HG03039 (cell line): ENCODE data around the gene ROR1.

Experiments used
- ATAC-seq: cut with Tn5 transposase; IDR thresholded peaks from one replicate; pipeline ENCODE4 v1.9.1; 2021; ENCODE audit warnings: mild to moderate bottlenecking, moderate library complexity; ENCODE audit not compliant: unreplicated experiment

ROR1 gene

DNA sequence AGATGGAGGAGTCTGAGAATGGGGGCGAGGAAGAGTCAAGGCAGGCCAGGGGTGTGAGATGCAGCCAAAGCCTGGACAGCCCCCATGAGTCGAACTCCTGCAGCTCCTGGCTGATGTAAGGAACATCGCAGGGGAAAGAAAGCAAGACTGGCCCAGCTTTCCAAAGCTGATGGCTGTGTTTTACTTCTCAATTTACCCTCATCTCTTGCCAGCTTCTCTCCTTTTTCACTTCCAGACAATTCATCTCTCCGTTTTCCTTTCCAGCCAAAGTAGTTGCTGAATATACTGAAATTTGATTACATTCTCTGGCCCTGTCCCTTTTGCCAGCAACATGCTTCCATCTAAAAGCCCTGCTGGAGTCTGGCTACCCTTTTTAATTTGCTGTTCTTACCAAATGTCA lies 389.6 kb downstream of the ROR1 start:
- no peak for ATAC-seq

DNA sequence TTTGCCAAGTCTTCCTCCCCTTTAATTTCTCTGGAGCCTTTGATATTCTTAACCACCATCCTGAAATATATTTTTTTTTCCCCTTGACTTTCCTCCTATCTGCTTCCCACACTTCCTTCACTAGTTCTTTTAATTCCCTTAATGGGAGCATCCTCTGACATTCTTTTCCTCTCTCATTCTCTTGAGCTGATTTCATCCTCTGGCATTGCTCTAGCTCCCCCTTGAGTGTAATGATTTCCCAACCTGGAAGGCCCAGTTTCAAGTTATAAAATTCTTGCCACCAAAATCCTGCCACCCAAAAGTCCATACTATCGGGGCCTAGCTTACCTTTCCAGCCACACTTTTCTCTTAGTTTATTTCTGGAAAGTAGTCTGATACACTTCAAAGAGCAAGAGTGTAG lies 390.2 kb downstream of the ROR1 start:
- ATAC-seq = no peak

DNA sequence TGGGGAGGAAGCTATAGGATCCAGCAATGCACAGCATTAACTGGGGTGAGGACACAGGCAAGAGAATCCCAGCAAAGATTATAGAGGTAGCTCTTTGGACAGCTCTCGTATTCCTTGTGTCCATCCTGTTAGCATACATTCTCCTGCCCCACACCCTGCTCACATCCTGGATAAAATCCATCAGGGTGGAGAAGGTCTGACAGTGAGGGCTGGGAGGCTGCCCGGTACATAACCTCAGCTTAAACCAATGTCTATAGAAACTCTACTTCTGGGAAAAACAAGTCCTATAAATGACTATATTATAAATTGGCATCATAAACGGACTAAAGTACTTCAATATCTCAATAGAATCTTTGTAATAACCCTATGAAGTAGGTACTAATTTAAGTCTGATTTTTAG lies 392.8 kb downstream of the ROR1 start:
- no peak for ATAC-seq

- no peak for ATAC-seq
Observed at GRCh38 chr1:64167176-64167575, 393.4 kb downstream of the ROR1 start.

GRCh38 chr1:64171246-64171645 lies 397.4 kb downstream of the ROR1 start:
- ATAC-seq = no peak

- peak; percentile 60 for ATAC-seq
Observed at GRCh38 chr1:64171797-64172281, 398.0 kb downstream of the ROR1 start.

DNA sequence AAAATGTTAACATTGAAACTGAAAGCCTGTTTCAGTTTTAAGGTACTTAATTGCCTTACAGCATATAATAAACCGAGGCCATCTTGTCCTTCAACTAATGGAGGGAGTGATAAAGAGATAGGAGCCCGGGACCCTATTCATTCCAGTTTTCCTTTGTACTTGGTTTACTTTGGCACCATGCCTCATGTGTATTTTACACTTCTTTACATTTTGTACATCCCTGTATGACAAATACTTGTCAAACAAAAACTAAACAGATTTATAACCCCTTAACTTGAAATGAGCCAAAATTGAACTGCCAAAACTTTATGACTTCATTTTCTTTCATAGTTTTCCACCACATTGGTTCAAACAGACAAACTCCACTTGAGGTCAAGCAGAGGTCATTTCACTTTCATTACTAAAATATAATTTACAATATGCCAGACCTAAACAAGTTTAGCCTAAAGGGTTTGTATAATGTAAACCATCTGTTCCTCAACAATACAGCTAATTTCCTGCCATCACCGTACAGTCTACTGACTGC lies 398.7 kb downstream of the ROR1 start:
- ATAC-seq = no peak

- ATAC-seq = no peak
Observed at GRCh38 chr1:64173336-64173940, 399.6 kb downstream of the ROR1 start.

GRCh38 chr1:64175639-64176038 lies 401.8 kb downstream of the ROR1 start:
- ATAC-seq = no peak

DNA sequence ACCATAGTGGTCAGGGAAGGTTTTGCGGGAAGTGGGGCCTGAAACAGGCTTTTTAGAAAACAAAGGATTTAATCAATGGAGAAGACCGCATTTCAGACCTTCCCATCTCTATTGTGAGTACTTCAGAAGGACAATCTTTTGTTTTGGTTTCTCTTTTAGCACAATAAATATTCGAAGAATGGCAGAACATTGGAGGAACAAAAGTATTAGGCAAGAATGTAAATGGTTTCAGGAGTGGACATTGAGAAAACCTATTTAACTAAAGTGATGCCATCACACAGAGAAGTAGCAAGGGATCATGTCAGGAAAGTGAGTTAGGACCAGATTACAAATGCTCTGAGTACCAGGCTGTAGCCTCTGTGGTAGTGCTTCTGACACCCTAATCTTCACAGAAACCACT lies 402.8 kb downstream of the ROR1 start:
- ATAC-seq = no peak

DNA sequence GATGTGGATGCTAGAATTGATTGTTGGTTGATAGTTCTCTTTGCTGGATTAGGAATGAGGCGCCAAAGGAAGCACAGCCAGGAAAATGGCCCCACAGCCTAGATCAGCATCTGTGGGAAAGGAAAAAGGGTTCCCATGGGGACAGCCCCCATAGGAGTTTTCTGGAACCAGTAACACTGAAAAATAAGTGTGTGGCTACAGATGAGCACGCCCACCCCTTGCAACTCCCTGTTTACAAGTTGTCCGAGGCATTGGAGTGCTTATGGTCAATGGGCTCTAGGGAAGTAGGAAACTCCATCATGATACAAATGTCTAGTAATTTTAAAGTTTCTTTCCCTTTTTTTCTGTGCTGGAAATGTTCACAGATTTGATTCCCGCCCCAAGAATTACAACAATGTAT lies 405.8 kb downstream of the ROR1 start:
- no peak for ATAC-seq

DNA sequence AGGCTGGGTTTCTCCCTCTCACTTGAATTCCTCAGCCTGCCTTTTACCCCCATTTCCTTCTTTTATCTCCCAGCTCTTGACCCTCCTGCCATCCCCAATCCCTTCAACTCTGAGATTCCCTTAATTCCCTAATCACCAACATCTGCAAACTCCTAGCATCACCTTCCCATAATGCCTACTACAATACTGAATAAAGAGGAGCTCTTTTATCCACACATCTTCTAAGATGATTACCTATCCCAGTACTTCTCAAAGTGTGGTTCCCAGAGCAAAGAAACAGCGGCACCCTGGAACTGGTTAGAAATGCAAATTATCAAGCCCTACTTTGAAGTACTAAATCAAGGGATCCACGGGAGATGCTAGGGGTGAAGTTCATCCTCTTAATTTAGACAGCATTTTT lies 408.4 kb downstream of the ROR1 start:
- no peak for ATAC-seq

GRCh38 chr1:64183395-64184002 lies 409.7 kb downstream of the ROR1 start:
- ATAC-seq = no peak

DNA sequence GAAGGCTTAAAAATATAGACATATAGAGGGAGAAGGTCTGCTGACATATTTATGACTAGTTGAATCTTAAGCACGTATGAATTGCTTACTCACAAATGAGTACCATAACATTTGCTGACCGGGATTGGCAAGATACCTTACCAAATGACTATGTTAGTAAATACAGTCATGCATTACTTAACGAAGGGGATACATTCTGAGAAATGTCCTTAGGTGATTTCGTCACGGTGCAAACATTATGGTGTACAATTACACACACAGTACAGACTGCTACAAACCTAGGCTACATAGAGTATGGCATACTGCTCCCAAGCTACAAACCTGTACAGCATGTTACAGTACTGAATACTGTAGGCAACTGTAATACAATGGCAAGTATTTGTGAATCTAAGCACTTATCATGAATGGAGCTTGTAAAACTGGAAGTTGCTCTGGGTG lies 410.2 kb downstream of the ROR1 start:
- no peak for ATAC-seq

GRCh38 chr1:64186138-64186897 lies 412.5 kb downstream of the ROR1 start:
- no peak for ATAC-seq

DNA sequence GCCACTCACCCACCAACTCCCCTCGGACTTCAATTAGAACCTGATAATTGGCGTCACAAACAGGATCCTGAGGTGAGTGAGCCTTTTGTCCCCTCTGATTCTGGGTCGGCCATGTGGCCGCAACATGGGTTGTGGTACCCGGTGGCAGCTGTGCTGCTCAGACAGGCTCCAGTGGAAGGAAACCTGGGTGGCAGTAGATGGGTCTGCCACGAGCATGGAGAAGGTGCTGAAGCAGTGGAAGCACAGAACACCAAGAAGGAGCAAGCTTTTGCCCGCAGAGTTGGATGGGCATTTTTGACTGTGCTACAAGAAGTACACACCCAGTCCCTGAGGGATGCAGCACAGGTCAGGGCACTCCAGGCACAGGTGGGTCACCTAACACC lies 413.1 kb downstream of the ROR1 start:
- ATAC-seq = no peak

DNA sequence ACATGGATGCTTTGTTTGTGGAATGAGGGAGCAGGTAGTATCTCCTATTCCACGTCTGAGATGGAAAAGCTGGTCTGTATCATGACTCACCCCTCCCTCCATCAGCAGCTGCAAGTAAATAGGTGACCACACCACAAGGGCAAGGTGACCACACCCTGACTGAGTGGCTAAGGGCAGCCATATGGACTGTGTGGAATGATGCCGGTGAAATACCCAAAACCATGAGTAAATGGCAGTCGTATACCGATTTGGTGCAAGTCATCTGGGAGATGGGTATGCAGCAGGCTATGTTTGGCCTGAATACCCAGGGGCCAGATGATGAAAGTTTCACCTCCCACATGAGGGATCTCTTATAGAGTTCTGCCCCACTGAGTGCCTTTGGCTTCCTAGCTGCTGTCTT lies 413.8 kb downstream of the ROR1 start:
- ATAC-seq = no peak

- no peak for ATAC-seq
Observed at GRCh38 chr1:64192290-64192689, 418.5 kb downstream of the ROR1 start.

- no peak for ATAC-seq
Observed at GRCh38 chr1:64194168-64195080, 420.6 kb downstream of the ROR1 start.

GRCh38 chr1:64195081-64195395 lies 421.2 kb downstream of the ROR1 start:
- ATAC-seq = no peak
